Endothelial cell (in vitro differentiated cells): ENCODE results near the gene RASSF10. TPM values are rescaled to one million over a fixed set of nuclear protein-coding genes. Genes with fewer than 3 reads are reported as not detected.

ENCODE experiments used
- DNase-seq: peaks from one replicate; pipeline ENCODE4 v3.0.0; 2021; ENCODE audit warnings: low spot score
- H3K27ac Mint-ChIP-seq: one replicate; pipeline ENCODE4 v1.8.0; 2021; ENCODE audit warnings: mixed read lengths, inconsistent platforms; ENCODE audit not compliant: unreplicated experiment
- H3K27me3 Mint-ChIP-seq: one replicate; pipeline ENCODE4 v1.8.0; 2021; ENCODE audit warnings: mild to moderate bottlenecking, moderate library complexity, mixed read lengths, inconsistent platforms; ENCODE audit not compliant: unreplicated experiment
- H3K36me3 Mint-ChIP-seq: one replicate; pipeline ENCODE4 v1.8.0; 2021; ENCODE audit warnings: mild to moderate bottlenecking, low read depth, mixed read lengths, inconsistent platforms; ENCODE audit not compliant: unreplicated experiment
- H3K4me1 Mint-ChIP-seq: one replicate; pipeline ENCODE4 v1.8.0; 2021; ENCODE audit warnings: mild to moderate bottlenecking, mixed read lengths, inconsistent platforms; ENCODE audit not compliant: unreplicated experiment
- H3K4me3 Mint-ChIP-seq: one replicate; pipeline ENCODE4 v1.8.0; 2021; ENCODE audit warnings: mild to moderate bottlenecking, mixed read lengths, inconsistent platforms; ENCODE audit not compliant: unreplicated experiment
- H3K9me3 Mint-ChIP-seq: one replicate; pipeline ENCODE4 v1.8.0; 2021; ENCODE audit warnings: mixed read lengths, inconsistent platforms; ENCODE audit not compliant: unreplicated experiment
- total RNA-seq: library from RNA; stranded (reverse); fragmentation: NEBNext Ultra II Directional; extraction: Animal tissue kit (Norgen Biotek cat#: 25700); gene quantifications from one replicate; pipeline ENCODE4 v1.2.1, GENCODE V29; 2021; ENCODE audit not compliant: unreplicated experiment
- TF ChIP-seq, protein P1 (sequence below): fragments of 200-600 bp; sonication (generic); IDR thresholded peaks from one replicate; pipeline ENCODE4 v1.5.0; 2021; ENCODE audit warnings: antibody characterized with exemption; ENCODE audit not compliant: unreplicated experiment

RASSF10 gene
- total RNA-seq, 1 donor from 2014 or later: 17.5 TPM

DNA sequence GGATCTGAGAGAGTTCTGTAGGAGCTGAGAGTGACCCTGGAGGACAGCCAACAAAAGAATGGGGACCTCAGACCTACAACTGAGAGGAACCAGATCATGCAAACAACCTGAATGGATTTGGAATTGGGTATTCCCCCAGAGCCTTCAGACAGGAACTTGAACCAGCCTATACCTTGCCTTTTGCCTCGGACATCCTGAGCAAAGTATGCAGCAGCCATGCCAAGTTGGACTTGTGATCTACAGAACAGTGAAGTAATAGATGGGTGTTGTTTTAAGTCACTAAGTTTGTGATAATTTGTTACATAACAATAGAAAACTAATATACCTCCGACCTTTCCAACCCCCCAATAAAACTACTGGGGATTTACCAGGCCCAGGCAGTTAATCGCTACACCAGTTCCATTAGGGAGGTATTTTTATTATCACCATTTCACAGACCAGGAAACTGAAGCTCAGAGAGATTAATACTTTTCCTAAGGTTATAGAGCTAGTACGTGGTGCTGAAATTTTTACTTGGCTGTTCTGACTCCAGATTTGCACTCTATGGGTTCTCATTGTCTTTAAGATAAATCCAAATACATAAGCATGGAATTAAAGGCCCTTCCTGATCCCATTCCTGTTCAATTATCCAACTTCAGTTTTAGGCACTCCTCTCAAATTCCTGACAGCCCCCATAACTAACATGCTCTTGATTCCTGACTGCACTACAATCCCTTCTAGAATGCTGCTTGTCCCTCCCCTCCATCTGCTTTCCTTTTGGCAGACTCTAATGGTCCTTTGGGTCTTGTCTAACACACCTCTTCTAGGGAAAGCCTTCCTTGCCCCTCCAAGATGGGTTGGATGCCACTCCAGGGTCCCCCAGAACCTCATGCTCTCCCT is 1.7 kb upstream of the RASSF10 start:
- peaks cover 2% of the 10 kb centered on the region for H3K27me3 Mint-ChIP-seq
- TF ChIP-seq, protein P1, sequence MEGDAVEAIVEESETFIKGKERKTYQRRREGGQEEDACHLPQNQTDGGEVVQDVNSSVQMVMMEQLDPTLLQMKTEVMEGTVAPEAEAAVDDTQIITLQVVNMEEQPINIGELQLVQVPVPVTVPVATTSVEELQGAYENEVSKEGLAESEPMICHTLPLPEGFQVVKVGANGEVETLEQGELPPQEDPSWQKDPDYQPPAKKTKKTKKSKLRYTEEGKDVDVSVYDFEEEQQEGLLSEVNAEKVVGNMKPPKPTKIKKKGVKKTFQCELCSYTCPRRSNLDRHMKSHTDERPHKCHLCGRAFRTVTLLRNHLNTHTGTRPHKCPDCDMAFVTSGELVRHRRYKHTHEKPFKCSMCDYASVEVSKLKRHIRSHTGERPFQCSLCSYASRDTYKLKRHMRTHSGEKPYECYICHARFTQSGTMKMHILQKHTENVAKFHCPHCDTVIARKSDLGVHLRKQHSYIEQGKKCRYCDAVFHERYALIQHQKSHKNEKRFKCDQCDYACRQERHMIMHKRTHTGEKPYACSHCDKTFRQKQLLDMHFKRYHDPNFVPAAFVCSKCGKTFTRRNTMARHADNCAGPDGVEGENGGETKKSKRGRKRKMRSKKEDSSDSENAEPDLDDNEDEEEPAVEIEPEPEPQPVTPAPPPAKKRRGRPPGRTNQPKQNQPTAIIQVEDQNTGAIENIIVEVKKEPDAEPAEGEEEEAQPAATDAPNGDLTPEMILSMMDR: no peak
- H3K4me1 Mint-ChIP-seq: peaks cover 28% of the 10 kb centered on the region
- H3K4me3 Mint-ChIP-seq: no peak overlapping the region
- no peak for DNase-seq
- H3K36me3 Mint-ChIP-seq: no peaks in the 10 kb centered on the region
- H3K27ac Mint-ChIP-seq: no peak overlapping the region
- no peaks in the 10 kb centered on the region for H3K9me3 Mint-ChIP-seq

DNA sequence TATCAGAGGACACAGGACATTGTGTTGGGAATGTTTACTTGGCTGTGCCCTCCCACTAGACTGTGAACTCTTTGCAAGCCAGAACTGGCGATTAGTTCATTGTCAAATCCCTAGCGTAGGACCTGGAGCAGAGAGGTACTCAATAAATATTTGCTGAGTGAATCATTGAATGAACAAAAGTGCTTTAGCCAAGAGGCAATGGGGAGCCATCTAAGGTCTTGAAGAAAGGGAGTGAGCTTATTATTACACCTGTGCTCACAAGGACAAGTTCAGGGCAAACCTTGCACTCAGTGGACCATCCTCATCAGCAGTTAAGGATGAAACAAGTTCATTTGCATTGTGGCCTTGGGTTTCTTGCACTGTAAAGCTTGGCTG is 1.1 kb upstream of the RASSF10 start:
- Mint-ChIP-seq H3K27ac (no peak overlapping the region), H3K4me3 (no peak overlapping the region), H3K9me3 (no peaks in the 10 kb centered on the region), H3K27me3 (peaks cover 2% of the 10 kb centered on the region), H3K36me3 (no peaks in the 10 kb centered on the region), H3K4me1 (peaks cover 33% of the 10 kb centered on the region)
- DNase-seq: no peak
- TF ChIP-seq, protein P1: no peak

DNA sequence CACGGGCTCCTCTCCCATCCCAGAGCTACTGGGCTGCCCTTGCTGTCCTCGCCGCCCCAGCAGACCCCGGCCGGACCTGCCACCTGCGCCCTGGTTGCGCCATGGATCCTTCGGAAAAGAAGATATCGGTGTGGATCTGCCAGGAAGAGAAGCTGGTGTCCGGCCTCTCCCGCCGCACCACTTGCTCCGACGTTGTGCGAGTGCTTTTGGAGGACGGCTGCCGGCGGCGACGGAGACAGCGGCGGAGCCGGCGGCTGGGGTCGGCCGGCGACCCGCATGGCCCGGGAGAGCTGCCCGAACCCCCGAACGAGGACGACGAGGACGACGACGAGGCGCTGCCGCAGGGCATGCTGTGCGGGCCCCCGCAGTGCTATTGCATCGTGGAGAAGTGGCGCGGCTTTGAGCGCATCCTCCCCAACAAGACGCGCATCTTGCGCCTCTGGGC is 382 bp downstream of the RASSF10 start:
- Mint-ChIP-seq H3K9me3 (no peaks in the 10 kb centered on the region), H3K27ac (no peak overlapping the region), H3K27me3 (peaks cover 2% of the 10 kb centered on the region), H3K36me3 (no peaks in the 10 kb centered on the region), H3K4me3 (no peak overlapping the region), H3K4me1 (peaks cover 26% of the 10 kb centered on the region)
- TF ChIP-seq, protein P1: no peak
- DNase-seq: no peak

DNA sequence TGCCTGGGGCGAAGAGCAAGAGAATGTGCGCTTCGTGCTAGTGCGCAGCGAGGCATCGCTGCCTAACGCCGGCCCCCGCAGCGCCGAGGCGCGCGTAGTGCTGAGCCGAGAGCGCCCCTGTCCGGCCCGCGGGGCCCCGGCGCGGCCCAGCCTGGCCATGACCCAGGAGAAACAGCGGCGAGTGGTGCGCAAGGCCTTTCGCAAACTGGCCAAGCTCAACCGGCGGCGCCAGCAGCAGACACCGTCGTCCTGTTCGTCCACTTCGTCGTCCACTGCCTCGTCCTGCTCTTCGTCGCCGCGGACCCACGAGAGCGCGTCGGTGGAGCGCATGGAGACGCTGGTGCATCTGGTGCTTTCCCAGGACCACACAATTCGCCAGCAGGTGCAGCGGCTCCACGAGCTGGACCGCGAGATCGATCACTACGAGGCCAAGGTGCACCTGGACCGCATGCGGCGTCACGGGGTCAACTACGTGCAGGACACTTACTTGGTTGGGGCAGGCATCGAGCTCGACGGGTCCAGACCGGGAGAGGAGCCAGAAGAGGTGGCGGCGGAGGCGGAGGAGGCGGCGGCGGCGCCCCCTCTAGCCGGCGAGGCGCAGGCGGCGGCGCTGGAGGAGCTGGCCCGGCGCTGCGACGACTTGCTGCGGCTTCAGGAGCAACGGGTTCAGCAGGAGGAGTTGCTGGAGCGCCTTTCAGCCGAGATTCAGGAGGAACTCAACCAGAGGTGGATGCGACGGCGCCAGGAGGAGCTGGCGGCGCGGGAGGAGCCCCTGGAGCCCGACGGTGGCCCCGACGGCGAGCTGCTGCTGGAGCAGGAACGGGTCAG is 1.0 kb downstream of the RASSF10 start:
- DNase-seq: peak; percentile 51
- H3K4me1 Mint-ChIP-seq: peaks cover 24% of the 10 kb centered on the region
- TF ChIP-seq, protein P1: no peak
- peak overlapping the region; percentile 90 for H3K4me3 Mint-ChIP-seq
- peaks cover 2% of the 10 kb centered on the region for H3K27me3 Mint-ChIP-seq
- H3K9me3 Mint-ChIP-seq: no peaks in the 10 kb centered on the region
- H3K27ac Mint-ChIP-seq: no peak overlapping the region
- no peaks in the 10 kb centered on the region for H3K36me3 Mint-ChIP-seq
